AML-193 (cell line): ENCODE results near the gene NUP133.
A peak's percentile ranks its signal among the peaks of the same experiment; 100 is the strongest.
"Not testable (repeated sequence)": the region's sequence is repeated elsewhere in the genome, so short reads cannot be mapped to it uniquely, and the experiment has no call there.

ENCODE experiments used
- DNase-seq, 2 experiments: peaks; one replicate each; lab custom pipeline; 2025; lab: John Stamatoyannopoulos, UW

The NUP133 gene

GRCh38 chr1:229507951-229508822 lies at the start of gene NUP133:
Gene NUP133 (minus strand): TSS chr1:229508341. CDS start chr1:229508249, 92 bp downstream.
- peak; percentile 90 to 92 for DNase-seq

GRCh38 chr1:229557200-229557850 lies 49.2 kb upstream of the NUP133 start:
- peak; percentile 28 to 58 for DNase-seq

GRCh38 chr1:229554886-229555621 lies 46.9 kb upstream of the NUP133 start:
- no peak for DNase-seq

GRCh38 chr1:229553621-229554130 lies 45.5 kb upstream of the NUP133 start:
- peak in 1 of 2 experiments; percentile 15 for DNase-seq

GRCh38 chr1:229552732-229553131 lies 44.6 kb upstream of the NUP133 start:
- no peak for DNase-seq

- no peak for DNase-seq
Measured at GRCh38 chr1:229550812-229551567, 42.8 kb upstream of the NUP133 start.

- DNase-seq: no peak
Measured at GRCh38 chr1:229547542-229547941, 39.4 kb upstream of the NUP133 start.

GRCh38 chr1:229544587-229544986 lies 36.4 kb upstream of the NUP133 start:
- no peak for DNase-seq

- no peak for DNase-seq
Measured at GRCh38 chr1:229539863-229540506, 31.8 kb upstream of the NUP133 start.

GRCh38 chr1:229538945-229539344 lies 30.8 kb upstream of the NUP133 start:
- no peak for DNase-seq

GRCh38 chr1:229537894-229538293 lies 29.8 kb upstream of the NUP133 start:
- DNase-seq: peak; percentile 97

GRCh38 chr1:229536982-229537381 lies 28.8 kb upstream of the NUP133 start:
- peak; percentile 81 to 90 for DNase-seq

GRCh38 chr1:229535230-229535629 lies 27.1 kb upstream of the NUP133 start:
- no peak for DNase-seq

- DNase-seq: no peak
Measured at GRCh38 chr1:229531326-229531725, 23.2 kb upstream of the NUP133 start.

- no peak for DNase-seq
Measured at GRCh38 chr1:229529639-229530038, 21.5 kb upstream of the NUP133 start.

- no peak for DNase-seq
Measured at GRCh38 chr1:229526695-229527094, 18.6 kb upstream of the NUP133 start.

GRCh38 chr1:229523052-229523451 lies 14.9 kb upstream of the NUP133 start:
- no peak for DNase-seq

- DNase-seq: peak; percentile 71 to 75
Measured at GRCh38 chr1:229514578-229515275, 6.6 kb upstream of the NUP133 start.

GRCh38 chr1:229511625-229512024 lies 3.5 kb upstream of the NUP133 start:
- DNase-seq: not testable (repeated sequence)

- DNase-seq: not testable (repeated sequence)
Measured at GRCh38 chr1:229511201-229511600, 3.1 kb upstream of the NUP133 start.
